Measurements from ENCODE around the gene KRTAP12-3.

DNA sequence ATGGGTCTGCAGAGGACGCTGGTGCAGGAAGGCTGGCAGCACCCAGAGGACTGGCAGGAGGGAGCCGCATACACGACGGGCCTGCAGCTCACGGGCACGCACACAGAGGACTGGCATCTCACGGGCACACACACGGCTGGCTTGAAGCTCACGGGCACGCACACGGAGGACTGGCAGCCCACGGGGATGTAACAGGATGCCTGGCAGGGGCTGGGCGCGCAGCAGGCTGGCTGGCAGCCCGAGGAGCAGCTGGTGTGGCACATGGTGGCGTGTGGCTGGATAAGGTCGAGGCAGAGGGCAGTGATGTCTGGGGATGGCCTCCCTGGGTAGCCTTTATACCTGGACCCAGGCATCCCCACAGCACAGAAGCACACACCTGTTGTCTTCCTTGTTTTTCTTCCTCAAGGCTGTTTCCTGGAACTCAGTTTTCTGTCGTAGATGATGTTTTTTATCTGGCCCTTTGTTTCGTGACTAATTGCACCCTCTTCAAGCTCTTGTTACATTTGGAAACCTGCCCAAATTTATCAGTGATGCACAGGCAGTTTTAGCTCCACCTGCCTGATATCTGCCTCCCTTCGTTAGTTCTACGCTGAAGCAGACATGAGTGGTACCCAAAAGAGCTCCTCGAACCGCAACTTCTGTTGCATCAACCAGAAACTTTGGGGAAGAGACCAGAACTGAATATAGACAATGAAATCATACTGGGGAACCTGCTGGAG lies 24.3 kb downstream of the KRTAP12-3 start, which contains the start of gene KRTAP12-1:
- TF ChIP-seq CTCF (IDR thresholded peaks at IDR 0.05; ENCODE audit: low read length) (no peak), EZH2 (IDR thresholded peaks at IDR 0.05; ENCODE audit: borderline replicate concordance, low read length) (no peak)
